ENCODE data around the gene CSNK2A3.

The CSNK2A3 gene

GRCh38 chr11:11332141-11332710 lies 20.8 kb downstream of the CSNK2A3 start:
- no peak for DNase-seq

GRCh38 chr11:11329062-11329806 lies 23.8 kb downstream of the CSNK2A3 start:
- no peak for DNase-seq

- no peak for DNase-seq
Measured at GRCh38 chr11:11324090-11324489, 29.0 kb downstream of the CSNK2A3 start.

GRCh38 chr11:11322101-11322500 lies 30.9 kb downstream of the CSNK2A3 start:
- DNase-seq, result no peak

- DNase-seq, result no peak
Measured at GRCh38 chr11:11320825-11321224, 32.2 kb downstream of the CSNK2A3 start.

GRCh38 chr11:11318961-11319360 lies 34.1 kb downstream of the CSNK2A3 start:
- no peak for DNase-seq

GRCh38 chr11:11318461-11318860 lies 34.6 kb downstream of the CSNK2A3 start:
- DNase-seq, result no peak

GRCh38 chr11:11316651-11317230 lies 36.3 kb downstream of the CSNK2A3 start:
- no peak for DNase-seq

GRCh38 chr11:11313902-11314692 lies 39.0 kb downstream of the CSNK2A3 start:
- DNase-seq, result no peak

- DNase-seq, result no peak
Measured at GRCh38 chr11:11313426-11313825, 39.6 kb downstream of the CSNK2A3 start.

- DNase-seq, result no peak
Measured at GRCh38 chr11:11312738-11313137, 40.3 kb downstream of the CSNK2A3 start.

- peak; percentile 38 for DNase-seq
Measured at GRCh38 chr11:11311169-11311568, 41.9 kb downstream of the CSNK2A3 start.

GRCh38 chr11:11309906-11310305 lies 43.1 kb downstream of the CSNK2A3 start:
- no peak for DNase-seq

GRCh38 chr11:11308249-11308648 lies 44.8 kb downstream of the CSNK2A3 start:
- no peak for DNase-seq

GRCh38 chr11:11306855-11307254 lies 46.2 kb downstream of the CSNK2A3 start:
- DNase-seq, result no peak

GRCh38 chr11:11304550-11304949 lies 48.5 kb downstream of the CSNK2A3 start:
- DNase-seq, result no peak

GRCh38 chr11:11302565-11302964 lies 50.5 kb downstream of the CSNK2A3 start:
- DNase-seq, result no peak
